Renal cortical epithelial cell (primary cell): Measurements from ENCODE around the gene MYO5B. TPM values are rescaled to one million over a fixed set of nuclear protein-coding genes. Genes with fewer than 3 reads are reported as not detected.
"Not testable (repeated sequence)": the region's sequence is repeated elsewhere in the genome, so short reads cannot be mapped to it uniquely, and the experiment has no call there.

Source experiments
- DNase-seq: peaks from one replicate; pipeline ENCODE4 v3.0.0-alpha.2; 2011; ENCODE audit warnings: low read depth
- total RNA-seq: library from RNA; depleted of rRNA; stranded (reverse); fragments of >200 nt; gene quantifications from 2 replicates; pipeline ENCODE4 v1.2.3, GENCODE V29; 2014

MYO5B gene
- total RNA-seq, 1 donor from 2014 or later = 50.0 TPM

DNA sequence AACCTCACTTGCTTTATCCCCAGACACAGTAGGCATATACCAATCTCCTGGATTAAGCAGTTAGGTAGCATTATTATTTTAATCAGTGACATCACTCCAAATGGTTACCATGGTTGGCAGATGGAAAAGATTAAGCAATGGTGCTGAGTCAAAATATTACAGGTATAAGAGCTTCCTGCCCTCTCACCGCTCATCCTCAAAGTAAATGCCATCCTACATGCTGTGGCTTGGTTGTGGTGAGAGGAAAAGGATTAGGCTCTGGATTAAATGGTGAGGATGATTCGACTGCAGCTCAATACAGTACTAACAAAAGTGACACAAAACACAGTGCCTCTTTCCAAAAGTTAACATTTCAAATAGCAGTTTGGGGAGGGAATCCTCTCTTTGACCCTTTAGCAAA lies 272.7 kb downstream of the MYO5B start:
- no peak for DNase-seq

DNA sequence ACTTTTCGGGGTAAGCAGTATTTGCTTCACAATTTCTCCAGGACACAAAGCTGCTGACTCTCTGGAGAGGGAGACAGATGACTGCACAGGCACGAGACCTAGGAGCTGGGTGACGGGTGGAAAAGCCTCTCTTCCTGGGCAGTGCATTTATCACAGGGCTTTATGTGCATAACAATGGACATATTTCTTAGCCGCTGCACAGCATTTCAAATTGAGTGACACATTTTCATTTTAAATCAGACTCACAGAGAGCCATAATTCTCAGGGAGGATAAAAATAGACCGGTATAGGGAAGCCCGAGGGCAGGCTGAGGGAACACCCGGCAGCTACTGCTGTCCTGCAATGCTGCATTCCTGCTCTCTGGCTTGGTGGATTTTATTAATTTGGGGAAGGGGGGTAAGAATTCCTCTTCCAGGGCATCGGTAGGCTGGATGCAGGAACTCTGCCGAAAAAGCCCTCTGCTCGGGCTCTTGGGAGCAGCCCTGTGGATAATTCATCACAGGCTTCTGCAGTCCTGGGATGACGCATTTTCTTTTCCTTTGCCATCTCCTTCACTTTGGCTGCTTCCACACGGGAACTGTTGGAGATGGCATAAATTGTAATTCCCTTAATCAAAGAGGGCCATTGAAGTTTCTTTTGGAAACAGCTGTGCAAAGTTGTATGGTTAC lies 273.5 kb downstream of the MYO5B start:
- DNase-seq = no peak

DNA sequence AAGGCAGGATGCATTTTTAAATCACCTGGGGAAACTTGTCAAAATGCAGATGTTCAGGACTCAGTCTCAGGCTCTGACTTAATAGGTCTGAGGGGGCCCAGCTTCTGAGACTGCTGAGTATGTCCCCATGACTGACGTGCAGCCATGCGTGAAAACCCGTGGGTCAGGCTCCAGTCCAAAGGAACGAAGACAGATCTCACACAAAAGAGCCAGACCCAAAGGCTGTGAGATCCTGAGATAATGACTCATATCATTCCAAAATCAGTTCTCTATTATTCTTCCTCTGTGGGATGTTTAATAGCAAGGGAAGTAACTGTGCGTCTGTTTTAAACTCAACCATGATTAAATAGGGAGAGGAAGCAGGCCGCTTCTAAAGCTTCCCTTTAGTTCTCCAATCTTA lies 274.2 kb downstream of the MYO5B start:
- peak; percentile 89 for DNase-seq

DNA sequence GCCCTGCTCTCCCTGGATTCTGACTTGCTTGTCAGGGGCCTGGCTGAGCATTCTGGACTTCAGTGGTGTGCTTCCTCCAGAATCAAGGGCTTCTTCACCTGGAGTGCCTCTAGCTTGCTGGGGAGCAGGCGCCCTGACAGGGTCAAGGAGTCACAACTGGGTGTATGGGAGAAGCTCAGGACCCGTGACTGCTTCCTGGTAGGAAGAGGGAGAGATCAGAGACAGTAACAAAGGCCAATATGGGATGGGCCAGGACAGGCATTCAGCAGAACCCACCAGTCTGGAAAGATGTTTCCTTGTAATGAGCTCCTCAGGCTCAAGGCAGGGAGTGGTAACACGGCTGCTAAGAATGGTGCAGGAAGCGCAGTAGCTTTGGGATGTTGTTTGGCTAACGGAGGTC lies 277.2 kb downstream of the MYO5B start:
- DNase-seq = no peak

DNA sequence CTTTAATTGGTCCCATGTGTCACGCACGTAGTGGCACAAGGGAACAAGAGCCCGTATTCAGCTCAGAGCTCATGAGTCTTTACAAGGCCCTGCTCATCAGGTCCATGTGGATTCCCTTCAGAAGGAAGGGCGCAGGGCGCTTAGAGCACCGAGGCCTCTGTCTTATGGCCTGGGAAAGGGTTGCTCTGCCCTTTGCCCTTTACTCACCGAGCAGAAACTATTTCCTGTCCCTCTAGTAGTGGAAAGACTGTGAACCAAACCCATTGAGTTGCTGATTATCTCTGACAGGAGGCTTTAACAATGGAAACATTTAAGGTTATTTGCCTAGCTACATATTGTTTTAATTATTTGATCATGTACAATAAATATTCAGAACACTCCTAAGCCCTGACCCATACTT lies 279.6 kb downstream of the MYO5B start:
- DNase-seq = no peak

DNA sequence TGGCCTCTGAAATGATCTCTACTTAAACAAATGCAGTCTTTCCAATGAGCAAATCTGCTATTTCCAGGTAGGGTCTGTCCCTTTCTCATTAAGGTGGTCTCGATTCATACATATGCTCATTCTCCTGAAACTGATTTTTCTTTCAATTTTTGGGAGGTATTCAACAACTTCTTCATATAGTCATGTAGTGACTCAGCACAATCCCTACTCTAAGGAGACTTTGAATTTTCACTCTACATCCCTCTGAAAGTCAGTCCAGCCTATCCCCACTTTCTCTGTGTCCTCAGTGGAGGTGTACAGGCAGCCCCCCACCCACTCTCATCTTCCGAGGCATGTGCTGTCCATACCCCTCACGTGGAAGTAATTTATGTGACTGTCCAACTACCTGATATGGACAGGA lies 281.7 kb downstream of the MYO5B start:
- DNase-seq = no peak

DNA sequence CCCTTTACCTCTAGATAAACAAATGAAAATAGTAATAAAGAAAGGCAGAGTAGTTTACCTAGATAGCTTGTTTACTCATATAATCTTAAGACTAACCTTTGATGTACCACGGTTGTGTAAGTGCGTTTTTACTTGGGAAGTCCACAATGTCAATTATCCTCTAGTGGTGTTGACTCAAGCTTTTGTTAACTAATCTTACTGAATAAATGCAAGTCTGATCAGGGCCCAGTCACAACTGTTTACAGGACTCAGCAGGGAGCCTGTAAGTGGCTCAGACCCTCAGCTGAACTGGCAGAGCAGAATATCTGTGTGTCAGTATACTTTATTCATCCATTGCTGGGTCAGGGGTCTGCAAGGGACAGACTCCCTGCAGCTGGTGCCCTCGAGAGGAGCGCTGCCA lies 283.5 kb downstream of the MYO5B start:
- DNase-seq = no peak

DNA sequence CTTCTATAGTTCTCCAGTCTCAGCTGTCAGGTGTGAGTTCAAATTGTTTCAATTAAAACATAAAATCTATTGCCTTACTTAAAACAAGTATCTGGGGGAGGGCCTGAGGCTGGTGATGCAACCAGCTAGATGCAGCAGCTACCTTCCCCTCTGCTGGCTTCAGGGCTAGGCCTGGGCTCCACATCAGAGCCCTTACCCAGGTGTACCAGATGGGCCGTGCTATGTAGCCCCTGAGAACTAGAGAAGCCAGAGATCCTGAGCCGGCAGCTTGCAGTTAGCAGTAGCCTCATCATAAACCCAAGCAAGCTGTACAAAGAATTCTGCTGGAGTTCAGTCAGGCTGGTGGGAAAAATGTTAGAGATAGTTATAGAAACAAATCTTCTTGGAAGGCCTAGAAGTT lies 284.0 kb downstream of the MYO5B start:
- DNase-seq = no peak

DNA sequence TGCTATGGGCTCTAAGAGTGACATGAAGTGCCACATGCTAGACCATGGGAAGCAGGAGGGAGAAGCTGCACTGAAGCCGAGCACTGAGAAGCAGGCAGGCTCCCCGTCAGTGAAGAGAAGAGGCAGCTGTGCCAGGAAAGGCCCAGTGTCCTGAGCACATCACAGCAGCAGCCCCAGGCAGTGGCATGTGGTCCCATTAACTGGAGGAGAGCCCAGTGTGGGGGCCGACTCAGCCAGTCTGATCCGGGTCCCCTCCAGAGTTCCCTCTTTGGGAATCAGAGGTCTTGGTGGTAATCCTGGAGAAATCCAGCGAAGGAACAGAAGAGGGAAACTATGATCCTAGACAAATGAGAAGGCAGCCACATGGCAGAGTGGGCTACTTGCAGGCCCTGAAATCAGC lies 284.9 kb downstream of the MYO5B start:
- no peak for DNase-seq

DNA sequence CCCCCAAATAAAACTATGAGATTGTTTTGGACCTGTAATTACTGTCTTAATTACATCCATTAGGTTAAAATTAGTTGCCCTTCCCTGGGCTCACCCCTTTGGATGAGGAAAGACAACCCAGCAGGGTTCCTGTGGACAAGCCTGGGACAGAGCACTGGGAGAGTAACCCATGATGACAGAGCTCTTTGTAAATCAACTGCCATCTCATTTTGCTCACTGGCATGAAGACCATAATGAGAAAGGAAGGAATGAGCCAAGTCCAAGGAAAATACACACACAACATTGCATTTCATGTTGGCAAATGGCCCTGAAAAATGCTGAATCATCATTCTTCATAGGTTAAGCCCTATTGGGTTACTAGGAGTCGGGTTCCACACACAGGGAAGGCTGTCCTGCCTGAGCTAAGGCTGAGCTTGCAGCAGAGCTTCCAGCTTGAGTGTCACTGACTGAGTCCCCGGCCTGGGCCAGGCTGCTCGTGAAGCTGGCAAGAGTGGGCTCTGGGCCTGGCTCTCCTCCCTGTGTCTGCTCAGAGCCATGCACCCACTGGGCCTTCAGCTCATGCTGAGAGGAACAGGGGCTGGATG lies 287.5 kb downstream of the MYO5B start:
- peak; percentile 26 for DNase-seq

DNA sequence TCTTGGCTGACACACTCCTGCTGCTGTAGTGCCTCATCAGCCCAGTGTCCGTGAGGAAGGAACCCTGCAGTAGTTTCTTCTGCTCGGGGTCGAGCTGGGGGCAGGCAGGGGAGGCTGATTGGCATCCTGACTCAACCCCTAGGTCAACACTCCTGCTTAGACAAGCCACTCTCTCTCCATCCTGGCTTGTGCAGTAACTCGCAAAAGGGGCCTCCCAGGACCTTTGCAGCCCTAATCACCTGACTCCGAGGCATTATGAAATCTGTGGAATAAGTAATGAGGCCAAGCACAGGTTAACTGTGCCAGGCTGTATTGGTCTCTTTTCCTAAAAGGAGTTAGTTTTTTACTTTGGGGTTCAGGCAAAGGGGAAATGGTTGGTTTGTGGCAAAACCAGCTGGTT lies 289.2 kb downstream of the MYO5B start:
- no peak for DNase-seq

DNA sequence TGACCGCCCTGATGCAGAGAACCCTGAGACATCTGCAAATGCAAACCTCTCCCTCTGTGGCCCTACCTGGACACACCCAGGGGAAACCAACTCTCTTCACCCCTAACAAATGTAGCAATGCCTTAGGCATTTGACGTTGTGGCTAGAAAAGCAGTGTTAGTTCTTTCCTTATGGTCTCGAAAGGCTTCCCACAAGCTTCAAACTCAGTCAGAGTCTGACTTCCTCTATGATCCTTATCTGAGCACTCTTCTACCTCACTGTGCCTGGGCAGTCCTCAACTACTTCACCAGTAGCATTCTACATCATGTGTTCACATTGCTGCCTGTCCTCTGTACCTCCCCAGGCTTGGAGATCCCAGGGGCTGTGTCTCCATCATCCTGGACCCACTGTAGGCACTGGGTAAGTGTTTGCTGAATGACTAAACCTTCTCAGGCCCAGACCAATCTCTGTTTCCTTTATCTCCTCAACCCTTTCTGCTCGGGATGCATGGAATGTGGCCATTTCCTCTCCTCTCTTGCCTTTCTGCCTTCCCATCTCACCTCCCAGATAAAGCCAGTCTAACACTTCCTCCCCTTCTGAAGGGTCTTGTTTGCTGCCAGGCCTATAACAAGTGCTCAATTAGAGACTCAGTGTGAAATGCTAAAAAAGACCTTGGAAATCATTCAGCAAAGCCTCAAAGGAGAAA lies 289.9 kb downstream of the MYO5B start:
- no peak for DNase-seq

DNA sequence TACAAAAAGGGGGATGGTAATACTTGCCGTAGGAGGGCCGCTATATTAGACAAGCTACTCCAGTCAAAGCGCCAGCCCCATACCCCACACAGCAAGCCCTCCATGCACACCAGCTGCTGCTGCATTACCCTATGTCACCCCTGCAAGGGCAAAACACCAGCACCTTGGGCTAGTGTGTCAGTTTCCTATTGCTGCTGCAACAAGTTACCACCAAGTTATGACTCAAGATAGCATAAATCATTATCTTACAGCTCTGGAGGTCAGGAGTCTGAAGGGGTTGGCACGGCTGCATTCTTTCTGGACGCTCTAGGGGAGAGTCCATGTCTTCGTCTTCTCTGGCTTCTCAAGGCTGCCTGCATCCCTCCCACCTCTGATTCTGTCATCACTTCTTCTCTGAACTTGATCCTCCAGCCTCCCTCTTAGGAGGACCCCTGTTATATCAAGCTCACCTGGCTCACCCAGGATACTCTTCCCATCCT lies 293.0 kb downstream of the MYO5B start:
- no peak for DNase-seq

DNA sequence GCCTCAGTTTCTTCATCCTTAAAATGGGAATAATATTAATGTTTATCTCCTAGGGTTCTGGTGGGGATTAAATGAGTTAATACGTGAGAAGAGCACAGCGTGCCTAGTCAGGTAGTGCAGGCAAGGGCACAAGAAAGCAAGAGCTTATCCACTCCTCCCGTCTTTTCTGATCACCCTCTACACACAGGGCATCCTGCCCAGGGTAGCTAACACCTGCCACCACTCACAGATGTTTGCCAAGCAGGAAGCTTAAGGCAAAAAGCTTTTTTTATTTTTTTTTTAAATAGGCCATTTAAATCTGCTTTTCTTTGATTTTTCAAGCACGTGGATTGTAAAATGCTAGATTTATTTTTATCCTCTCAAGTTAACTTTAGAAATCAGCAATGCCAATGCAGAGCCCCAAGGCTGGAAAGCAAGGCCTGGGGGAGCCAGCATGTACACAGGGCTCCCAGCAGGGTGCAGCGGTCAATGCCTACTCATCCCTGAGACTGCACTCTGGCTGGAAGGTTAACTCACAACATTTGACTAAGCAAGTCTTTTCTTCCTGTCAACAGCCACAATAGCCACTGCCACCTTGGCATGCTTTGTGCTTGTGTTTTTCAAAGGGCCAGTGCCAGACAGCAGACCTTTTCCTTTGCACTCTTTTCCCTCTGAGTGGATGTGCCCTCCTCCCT lies 295.2 kb downstream of the MYO5B start:
- peak; percentile 47 for DNase-seq

DNA sequence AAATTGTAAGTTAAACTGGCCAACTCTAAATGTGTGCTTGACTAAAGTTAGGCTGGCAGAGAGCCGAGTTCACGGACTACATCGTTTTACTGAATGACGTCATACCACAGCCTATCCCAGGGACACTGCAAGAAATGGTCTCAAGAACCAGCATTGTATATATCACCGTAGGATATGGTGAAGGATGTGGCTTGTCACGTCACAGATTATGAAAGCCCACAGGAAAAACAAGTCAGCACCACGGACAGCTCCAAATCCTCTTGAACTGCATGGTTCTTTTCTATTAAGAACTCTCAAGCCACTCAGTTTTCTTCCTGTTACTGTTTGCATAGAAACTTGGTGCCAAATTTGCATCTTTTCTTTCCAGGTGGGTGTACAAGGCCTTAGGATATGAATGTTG lies 296.5 kb downstream of the MYO5B start:
- DNase-seq = peak; percentile 62

DNA sequence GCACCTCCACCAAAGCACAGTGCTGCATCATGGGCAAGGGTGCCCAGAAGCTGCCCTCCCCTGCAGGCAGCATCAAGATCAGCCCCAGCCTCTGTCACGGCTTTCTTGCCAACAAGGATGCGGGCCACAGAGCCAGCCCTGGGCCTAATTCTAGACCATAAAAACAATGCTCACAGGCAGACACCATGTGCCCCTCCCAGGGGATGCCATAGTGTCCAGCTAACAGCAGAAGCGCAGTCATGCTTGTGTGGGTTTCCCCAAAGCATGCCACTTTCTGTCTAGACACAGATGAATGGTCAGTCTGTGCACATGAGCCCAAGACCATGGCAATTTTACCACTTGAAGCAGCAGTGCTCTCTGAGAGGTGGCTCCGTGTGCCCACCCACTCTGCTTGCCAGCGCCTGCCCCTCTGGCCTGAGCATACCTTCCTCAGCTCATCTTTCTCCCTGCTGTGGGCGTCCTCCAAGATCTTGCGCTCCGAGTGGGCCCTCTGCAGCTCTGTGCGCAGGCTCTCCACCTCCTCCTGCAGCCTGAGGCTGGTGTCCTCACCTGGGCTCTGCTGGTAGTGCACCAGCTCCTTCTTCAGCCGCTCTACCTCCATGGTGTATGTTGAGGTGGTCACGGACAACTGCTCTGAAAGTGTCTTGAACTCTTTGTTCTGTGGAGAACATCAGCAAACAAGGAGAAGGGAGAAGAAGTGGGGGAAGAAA lies 300.3 kb downstream of the MYO5B start:
- no peak for DNase-seq

DNA sequence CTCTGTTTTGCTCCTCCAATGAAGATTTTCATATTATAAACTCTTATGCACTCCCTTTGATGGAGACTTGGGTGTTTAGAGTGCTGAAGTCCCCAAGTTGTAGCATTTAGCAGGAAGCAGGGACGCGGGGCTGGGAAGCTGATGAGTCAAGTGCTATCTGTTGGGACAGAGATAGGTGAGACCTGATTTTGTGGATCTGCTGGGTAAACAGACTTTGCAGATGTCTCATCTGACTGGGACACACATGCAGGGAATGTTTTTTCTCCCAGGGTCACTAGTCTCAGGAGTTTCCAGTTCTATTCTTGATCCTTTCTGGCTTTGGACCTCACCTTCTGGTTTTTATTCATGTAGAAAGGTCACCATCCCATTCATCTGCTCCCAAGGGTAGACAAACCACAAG lies 301.9 kb downstream of the MYO5B start:
- peak; percentile 37 for DNase-seq

DNA sequence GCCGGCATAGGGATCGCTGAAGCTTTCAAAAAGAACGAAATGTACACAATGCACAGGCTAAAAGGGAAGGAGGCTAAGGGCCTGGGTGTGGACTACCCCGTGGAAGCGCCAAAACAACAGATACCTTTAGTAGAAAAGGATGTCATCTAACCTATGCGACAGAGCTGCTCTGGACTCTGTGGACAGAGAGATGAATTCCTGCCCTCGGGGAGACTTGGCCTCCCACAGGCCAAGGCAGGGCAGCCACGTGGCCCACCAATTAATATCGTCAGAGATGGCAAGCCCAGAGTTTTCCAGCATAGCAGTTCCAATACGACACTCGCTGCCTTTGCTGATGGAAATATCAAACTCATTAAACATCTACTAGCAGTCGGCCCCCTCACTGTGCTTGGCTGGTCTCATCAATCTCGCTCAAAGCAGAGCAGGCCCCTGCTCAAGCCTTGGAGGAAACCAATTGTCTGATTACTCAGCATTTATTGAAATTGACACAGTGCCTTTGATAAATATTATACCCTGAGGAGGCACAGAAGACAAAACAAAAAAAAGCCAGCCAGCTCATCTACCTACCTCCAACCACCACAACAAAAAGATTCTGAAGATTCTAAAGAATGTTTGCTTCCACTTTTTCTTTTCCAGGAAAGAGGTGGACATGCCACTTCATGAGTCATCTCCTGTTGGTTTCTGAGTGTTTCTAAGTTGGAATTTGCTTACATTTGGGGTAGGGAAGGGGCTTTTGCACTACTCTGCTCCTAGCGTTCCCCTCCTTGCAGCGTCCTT lies 302.6 kb downstream of the MYO5B start:
- DNase-seq = peak; percentile 84

DNA sequence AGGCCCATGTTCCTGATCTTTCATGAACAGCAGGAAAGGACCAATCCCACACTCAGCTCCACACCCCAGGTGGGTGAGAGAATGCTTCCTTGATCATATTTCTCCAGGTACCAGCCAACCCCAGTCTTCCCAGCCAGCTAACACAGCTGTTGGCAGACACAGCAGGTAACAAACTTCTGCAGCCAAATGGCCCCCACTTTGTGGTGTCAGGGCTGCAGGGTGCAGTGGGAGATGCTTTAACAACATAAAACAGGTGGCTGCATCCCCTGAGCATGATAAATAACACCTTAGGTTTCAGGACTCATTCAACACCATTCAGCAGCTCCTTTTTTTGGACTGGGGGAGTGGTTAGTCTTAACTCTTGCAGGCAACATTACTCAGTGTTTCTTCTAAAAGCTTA lies 304.9 kb downstream of the MYO5B start:
- no peak for DNase-seq

DNA sequence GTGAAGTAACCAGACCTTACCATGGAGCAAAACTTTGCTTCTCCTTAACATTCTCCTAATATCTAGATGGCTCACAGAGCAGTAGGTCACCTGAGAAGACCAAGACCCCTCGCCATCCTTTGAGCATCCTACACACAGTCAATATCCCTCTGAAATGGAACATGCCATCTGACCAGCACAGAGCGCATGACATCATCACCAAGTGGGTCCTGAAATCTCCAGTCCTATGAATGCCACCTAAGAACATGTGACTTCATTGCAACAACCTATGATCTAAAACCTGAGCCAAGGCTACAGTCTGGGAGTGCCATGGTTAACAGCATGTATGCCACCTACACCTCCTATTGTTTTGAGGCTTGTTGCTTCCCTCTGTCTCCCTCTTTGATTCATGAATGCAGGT lies 305.4 kb downstream of the MYO5B start:
- not testable (repeated sequence) for DNase-seq
